GM12873 (cell line): Measurements from ENCODE around the gene SELPLG.

ENCODE experiments used
- CTCF ChIP-seq: IDR thresholded peaks from 2 replicates; pipeline ENCODE4 v1.5.1; 2012; ENCODE audit warnings: low read depth, mild to moderate bottlenecking, moderate library complexity, low read length, control low read depth; ENCODE audit not compliant: insufficient read depth; ENCODE audit errors: missing control alignments

SELPLG gene

GRCh38 chr12:108665608-108666202 is 32.0 kb upstream of the SELPLG start:
- TF ChIP-seq CTCF = no peak

GRCh38 chr12:108664338-108665258 is 30.9 kb upstream of the SELPLG start:
- peak; percentile 94 for TF ChIP-seq CTCF

GRCh38 chr12:108663324-108664015 is 29.8 kb upstream of the SELPLG start:
- TF ChIP-seq CTCF = no peak

GRCh38 chr12:108657130-108657745 is 23.5 kb upstream of the SELPLG start:
- no peak for TF ChIP-seq CTCF

GRCh38 chr12:108653922-108654321 is 20.2 kb upstream of the SELPLG start:
- TF ChIP-seq CTCF = no peak

GRCh38 chr12:108653082-108653516 is 19.4 kb upstream of the SELPLG start:
- no peak for TF ChIP-seq CTCF
